Osteocyte (in vitro differentiated cells): ENCODE data around the gene KRT5. TPM values are rescaled to one million over a fixed set of nuclear protein-coding genes. Genes with fewer than 3 reads are reported as not detected.

ENCODE experiments used
- DNase-seq: peaks from one replicate; pipeline ENCODE4 v3.0.0; 2021; ENCODE audit warnings: mixed read lengths; ENCODE audit not compliant: unreplicated experiment; ENCODE audit errors: extremely low spot score
- H3K27ac Mint-ChIP-seq: one replicate; pipeline ENCODE4 v1.8.0; 2021; ENCODE audit warnings: mild to moderate bottlenecking, mixed read lengths; ENCODE audit not compliant: unreplicated experiment
- H3K27me3 Mint-ChIP-seq: one replicate; pipeline ENCODE4 v1.8.0; 2021; ENCODE audit warnings: mixed read lengths; ENCODE audit not compliant: unreplicated experiment
- H3K36me3 Mint-ChIP-seq: one replicate; pipeline ENCODE4 v1.8.0; 2021; ENCODE audit warnings: mixed read lengths; ENCODE audit not compliant: unreplicated experiment
- H3K4me1 Mint-ChIP-seq: one replicate; pipeline ENCODE4 v1.8.0; 2021; ENCODE audit warnings: mixed read lengths; ENCODE audit not compliant: unreplicated experiment
- H3K4me3 Mint-ChIP-seq: one replicate; pipeline ENCODE4 v1.8.0; 2021; ENCODE audit warnings: mild to moderate bottlenecking, moderate library complexity, mixed read lengths; ENCODE audit not compliant: unreplicated experiment
- H3K9me3 Mint-ChIP-seq: one replicate; pipeline ENCODE4 v1.8.0; 2021; ENCODE audit warnings: mixed read lengths; ENCODE audit not compliant: unreplicated experiment
- CTCF ChIP-seq: fragments of 200-600 bp; sonication (generic); IDR thresholded peaks from 2 replicates; pipeline ENCODE4 v1.5.0; 2021; ENCODE audit warnings: antibody characterized with exemption, mild to moderate bottlenecking, moderate library complexity
- total RNA-seq: library from RNA; stranded (reverse); gene quantifications from 2 replicates; pipeline ENCODE4 v1.2.1, GENCODE V29; 2021

The KRT5 gene
- total RNA-seq, 1 donor from 2014 or later = not detected

DNA sequence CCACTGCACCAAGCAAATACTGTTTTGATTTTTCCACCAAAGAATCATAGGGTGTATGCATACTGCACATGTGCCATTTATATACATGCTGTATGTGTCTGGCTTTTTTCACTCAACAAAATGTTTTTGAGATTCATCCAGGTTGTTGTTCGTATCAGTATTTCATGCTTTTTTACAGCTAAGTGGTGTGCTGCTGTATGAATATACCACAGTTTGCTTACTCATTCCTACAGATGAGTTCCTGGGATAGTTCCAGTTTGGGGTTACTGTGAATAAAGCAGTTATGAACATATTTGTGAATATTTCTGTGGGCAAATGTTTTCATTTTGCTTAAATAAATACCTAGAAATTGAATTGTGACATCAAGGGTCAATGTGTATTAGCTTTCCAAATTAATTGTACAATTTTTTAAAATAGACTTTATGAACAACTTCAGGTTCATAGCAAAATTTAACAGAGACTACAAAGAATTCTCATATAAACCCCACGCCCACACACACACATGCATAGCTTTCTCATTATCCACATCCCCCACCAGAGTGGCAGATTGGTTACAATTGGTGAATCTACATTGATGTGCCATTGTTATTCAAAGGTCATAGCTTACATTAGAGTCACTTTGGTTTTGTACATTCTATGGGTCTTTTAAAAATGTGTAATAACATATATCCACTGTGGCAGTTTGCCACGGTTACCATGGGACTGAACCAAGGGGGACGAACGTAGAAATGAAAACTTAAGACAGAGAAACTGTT is 20.2 kb downstream of the KRT5 start:
- H3K36me3 Mint-ChIP-seq = no peaks in the 10 kb centered on the region
- no peak for DNase-seq
- TF ChIP-seq CTCF = no peak
- peaks cover 7% of the 10 kb centered on the region for H3K4me1 Mint-ChIP-seq
- peaks cover 4% of the 10 kb centered on the region for H3K9me3 Mint-ChIP-seq
- no peak overlapping the region for H3K4me3 Mint-ChIP-seq
- peaks cover 43% of the 10 kb centered on the region for H3K27me3 Mint-ChIP-seq
- no peak overlapping the region for H3K27ac Mint-ChIP-seq

DNA sequence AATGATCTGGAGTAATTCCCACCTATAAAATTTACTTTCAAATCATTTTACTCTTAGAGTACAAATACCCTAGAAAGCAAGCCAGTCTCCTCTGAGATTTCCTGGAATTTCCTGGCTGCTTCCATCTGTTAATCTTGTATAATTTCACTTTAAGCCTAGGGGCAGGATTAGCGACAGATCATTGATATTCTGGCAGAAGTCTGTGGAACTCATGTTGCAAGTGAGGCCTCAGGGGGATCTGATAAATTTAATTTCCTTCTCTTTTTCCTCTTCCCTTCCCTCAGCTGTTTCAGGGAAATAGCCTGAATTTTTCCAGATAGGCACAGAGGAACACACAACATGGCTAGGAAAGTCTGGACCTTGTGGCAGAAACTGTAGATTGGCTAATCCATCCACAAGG is 21.2 kb downstream of the KRT5 start:
- no peak for DNase-seq
- Mint-ChIP-seq H3K4me1 (peaks cover 7% of the 10 kb centered on the region), H3K36me3 (no peaks in the 10 kb centered on the region), H3K4me3 (no peak overlapping the region), H3K27me3 (peaks cover 47% of the 10 kb centered on the region), H3K27ac (no peak overlapping the region), H3K9me3 (peaks cover 4% of the 10 kb centered on the region)
- no peak for TF ChIP-seq CTCF

DNA sequence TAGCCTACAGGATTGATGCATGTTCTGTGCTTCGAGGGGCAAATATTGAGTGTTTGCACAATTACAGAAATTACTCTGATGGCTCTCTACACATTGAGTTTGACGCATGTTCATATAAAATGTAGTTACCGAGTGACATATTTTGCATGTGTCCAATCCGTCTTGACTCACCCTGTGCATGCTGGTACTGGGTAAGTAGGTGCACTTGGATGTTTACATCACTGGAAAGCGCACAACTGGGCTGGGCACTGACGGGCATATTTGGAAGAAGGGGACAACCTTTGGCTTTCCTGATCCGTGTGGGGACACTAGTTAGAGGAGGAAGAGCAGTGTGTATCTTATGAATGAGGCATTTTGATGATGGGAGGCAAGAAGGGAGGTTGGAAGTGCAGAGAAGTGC is 22.2 kb downstream of the KRT5 start:
- no peak for TF ChIP-seq CTCF
- Mint-ChIP-seq H3K4me1 (peaks cover 7% of the 10 kb centered on the region), H3K27me3 (peaks cover 51% of the 10 kb centered on the region), H3K9me3 (peaks cover 4% of the 10 kb centered on the region), H3K36me3 (no peaks in the 10 kb centered on the region), H3K4me3 (no peak overlapping the region), H3K27ac (no peak overlapping the region)
- DNase-seq = no peak

GRCh38 chr12:52496590-52497071 is 23.6 kb downstream of the KRT5 start:
- Mint-ChIP-seq H3K27me3 (peaks cover 52% of the 10 kb centered on the region), H3K4me1 (peaks cover 7% of the 10 kb centered on the region), H3K9me3 (peaks cover 4% of the 10 kb centered on the region), H3K27ac (no peak overlapping the region), H3K36me3 (no peaks in the 10 kb centered on the region), H3K4me3 (no peak overlapping the region)
- TF ChIP-seq CTCF = no peak
- DNase-seq = no peak

DNA sequence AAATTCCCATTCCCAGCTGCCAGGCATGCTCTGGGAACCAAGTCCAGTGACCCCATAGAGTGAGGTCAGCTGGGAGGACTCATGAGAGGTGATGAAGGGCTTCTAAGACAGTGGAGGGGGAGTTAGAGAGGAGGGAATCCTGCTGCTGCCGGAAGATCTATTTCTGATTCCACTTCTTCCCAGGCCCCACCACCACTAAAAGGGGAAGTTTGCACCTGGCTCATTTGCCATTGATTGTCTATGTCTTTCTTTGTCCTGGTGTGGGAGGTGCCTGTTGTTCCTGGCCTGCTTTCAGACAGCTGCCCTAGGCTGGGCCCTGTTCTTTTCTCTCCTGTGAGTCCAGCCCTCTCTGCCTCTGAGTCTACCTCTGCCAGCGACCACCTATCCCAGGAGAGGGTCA is 24.1 kb downstream of the KRT5 start:
- Mint-ChIP-seq H3K27me3 (peaks cover 58% of the 10 kb centered on the region), H3K4me3 (no peak overlapping the region), H3K9me3 (peaks cover 4% of the 10 kb centered on the region), H3K4me1 (peaks cover 7% of the 10 kb centered on the region), H3K36me3 (no peaks in the 10 kb centered on the region), H3K27ac (no peak overlapping the region)
- TF ChIP-seq CTCF = no peak
- DNase-seq = no peak
